ENCODE data around the gene SETD3. TPM values are rescaled to one million over a fixed set of nuclear protein-coding genes. Genes with fewer than 3 reads are reported as not detected.
A peak's percentile ranks its signal among the peaks of the same experiment; 100 is the strongest.

Gene SETD3
- total RNA-seq, 1 donor from 2014 or later, result 26.4 TPM

- Histone ChIP-seq H3K4me3 (no peak overlapping the region), H3K27ac (no peak overlapping the region), H3K36me3 (peaks cover 0 to 10% of the 10 kb centered on the region in 2 donors), H3K27me3 (no peaks in the 10 kb centered on the region), H3K4me1 (no peaks in the 10 kb centered on the region), H3K9me3 (no peaks in the 10 kb centered on the region)
- TF ChIP-seq CTCF (IDR thresholded peaks at IDR 0.05), result no peak
- intact Hi-C loops (cut with DNase I), result no loop called here
- no peak for DNase-seq (ENCODE audit: low spot score in 2 of 2)
Measured at GRCh38 chr14:99391671-99392070, 89.0 kb downstream of the SETD3 start.

- peak; percentile 34 to 54 (median 43) for TF ChIP-seq CTCF (IDR thresholded peaks at IDR 0.05)
- H3K4me3 ChIP-seq, result no peak overlapping the region
Measured at GRCh38 chr14:99389174-99389826, 91.4 kb downstream of the SETD3 start.

GRCh38 chr14:99388286-99388685 is 92.4 kb downstream of the SETD3 start:
- Histone ChIP-seq H3K4me3 (no peak overlapping the region), H3K4me1 (no peaks in the 10 kb centered on the region), H3K36me3 (no peaks in the 10 kb centered on the region), H3K27me3 (no peaks in the 10 kb centered on the region), H3K27ac (no peak overlapping the region), H3K9me3 (no peaks in the 10 kb centered on the region)
- TF ChIP-seq CTCF (IDR thresholded peaks at IDR 0.05), result no peak
- intact Hi-C loops (cut with DNase I), result no loop called here
- DNase-seq (ENCODE audit: low spot score in 2 of 2), result no peak

More at GRCh38 chr14:99389174-99389826, 91.4 kb downstream of the SETD3 start:
- no peaks in the 10 kb centered on the region for H3K27me3 ChIP-seq
- H3K27ac ChIP-seq, result no peak overlapping the region
- intact Hi-C loops (cut with DNase I), result no loop called here
- H3K36me3 ChIP-seq, result peaks cover 0 to 3% of the 10 kb centered on the region in 2 donors
- no peaks in the 10 kb centered on the region for H3K9me3 ChIP-seq
- no peaks in the 10 kb centered on the region for H3K4me1 ChIP-seq
- no peak for DNase-seq (ENCODE audit: low spot score in 2 of 2)

- no peak for DNase-seq (ENCODE audit: low spot score in 2 of 2)
- no peak for TF ChIP-seq CTCF (IDR thresholded peaks at IDR 0.05)
- H3K27me3 ChIP-seq, result no peaks in the 10 kb centered on the region
- intact Hi-C loops (cut with DNase I), result no loop called here
- no peaks in the 10 kb centered on the region for H3K36me3 ChIP-seq
- no peaks in the 10 kb centered on the region for H3K9me3 ChIP-seq
- H3K4me1 ChIP-seq, result no peaks in the 10 kb centered on the region
- no peak overlapping the region for H3K27ac ChIP-seq
- no peak overlapping the region for H3K4me3 ChIP-seq
Measured at GRCh38 chr14:99387880-99388279, 92.8 kb downstream of the SETD3 start.

- no peak overlapping the region for H3K27ac ChIP-seq
- no peak for TF ChIP-seq CTCF (IDR thresholded peaks at IDR 0.05)
- intact Hi-C loops (cut with DNase I), result no loop called here
- H3K36me3 ChIP-seq, result no peaks in the 10 kb centered on the region
- no peak overlapping the region for H3K4me3 ChIP-seq
- no peaks in the 10 kb centered on the region for H3K27me3 ChIP-seq
- H3K4me1 ChIP-seq, result no peaks in the 10 kb centered on the region
- DNase-seq (ENCODE audit: low spot score in 2 of 2), result no peak
- no peaks in the 10 kb centered on the region for H3K9me3 ChIP-seq
Measured at GRCh38 chr14:99384450-99385417, 95.9 kb downstream of the SETD3 start.

Data from ascending aorta (tissue), 2 donors.